K562 (cell line): ENCODE results near the gene SH3PXD2B. TPM values are rescaled to one million over a fixed set of nuclear protein-coding genes. Genes with fewer than 3 reads are reported as not detected.

Experiments
- ATAC-seq: fragments of 200-7000 bp; cut with Tn5 transposase; 3 replicates; pipeline ENCODE4 v1.9.1; 2020; ENCODE audit warnings: moderate library complexity
- BruUV-seq: library from RNA; stranded (reverse); fragments of 400-500 nt; replicated peaks from 2 replicates; lab custom pipeline; 2021; lab: Mats Ljungman, UMichigan
- CTCF ChIA-PET: fragments of 300-600 bp; formaldehyde crosslinking; extraction: SDS; loops from one replicate; lab custom pipeline; 2021; ENCODE audit warnings: low intra/inter-chr PET ratio; lab: Yijun Ruan, JAX
- POLR2A ChIA-PET: fragments of 300-600, 350-650 bp; sonication (Branson Sonifier 250); formaldehyde crosslinking; extraction: SDS; loops from one replicate; lab custom pipeline; 2021; ENCODE audit warnings: antibody characterized with exemption, inconsistent platforms; lab: Yijun Ruan, JAX
- DNase-seq, 4 experiments: peaks; one replicate each; pipeline versions ENCODE4 v3.0.0 to v3.0.0-alpha.2; 2011 to 2018; ENCODE audit warnings: low spot score in 3 of 4, mixed read lengths in 3 of 4; ENCODE audit errors: extremely low read depth in 1 of 4
- FAIRE-seq: peaks from 2 replicates; lab custom pipeline; 2011; peaks lifted over from hg19 to GRCh38; lab: Jason Lieb, UNC
- H2AFZ ChIP-seq: 2 replicates; pipeline ENCODE4 v1.6.0; 2011; ENCODE audit warnings: low read depth, low read length, control low read depth, inconsistent platforms
- H3K27ac ChIP-seq: fragments of 200-600 bp; 3 replicates; pipeline ENCODE4 v1.8.0; 2011; ENCODE audit warnings: low read depth, mild to moderate bottlenecking, control low read depth, inconsistent platforms, low read length, moderate library complexity, mixed read lengths; ENCODE audit errors: extremely low read depth
- H3K27me3 ChIP-seq, 2 experiments: fragments of 300-600 bp in 1 of 2; 2 replicates in 1 of 2; 3 replicates in 1 of 2; pipeline versions ENCODE4 v1.6.0 to v1.8.0; 2011; ENCODE audit warnings: inconsistent platforms in 2 of 2, low read length in 2 of 2, mild to moderate bottlenecking in 1 of 2, mixed read lengths in 1 of 2, moderate library complexity in 1 of 2; ENCODE audit not compliant: control insufficient read depth in 2 of 2, insufficient read depth in 2 of 2
- H3K36me3 ChIP-seq: fragments of 300-600 bp; 3 replicates; pipeline ENCODE4 v1.8.0; 2011; ENCODE audit warnings: mild to moderate bottlenecking, low read length, inconsistent platforms; ENCODE audit not compliant: control insufficient read depth, insufficient read depth
- H3K4me1 ChIP-seq, 2 experiments: fragments of 200-600 bp in 1 of 2; replicated peaks in 1 of 2; 2 replicates in 1 of 2; 3 replicates in 1 of 2; pipeline versions ENCODE4 v1.5.1 to v1.8.0; 2011; ENCODE audit warnings: inconsistent platforms in 2 of 2, low read length in 2 of 2, mild to moderate bottlenecking in 1 of 2, mixed read lengths in 1 of 2, moderate library complexity in 1 of 2; ENCODE audit not compliant: control insufficient read depth in 2 of 2, insufficient read depth in 2 of 2
- H3K4me2 ChIP-seq: 2 replicates; pipeline ENCODE4 v1.6.1; 2011; ENCODE audit warnings: low read length, control low read depth, inconsistent platforms, mixed read lengths; ENCODE audit not compliant: insufficient read depth
- H3K4me3 ChIP-seq: fragments of 200-600 bp; sonication (generic), shearing (Covaris generic); 2 replicates; pipeline ENCODE4 v1.5.1; 2016; ENCODE audit warnings: control low read depth, inconsistent platforms
- H3K79me2 ChIP-seq: fragments of 200-600 bp; 3 replicates; pipeline ENCODE4 v1.8.0; 2011; ENCODE audit warnings: low read length, inconsistent platforms; ENCODE audit not compliant: control insufficient read depth, insufficient read depth
- H3K9ac ChIP-seq, 2 experiments: 2 replicates each; pipeline versions ENCODE4 v1.6.0 to v1.6.1; 2011; ENCODE audit warnings: low read depth in 2 of 2, low read length in 2 of 2, control low read depth in 1 of 2, inconsistent platforms in 1 of 2, mild to moderate bottlenecking in 1 of 2, mixed read lengths in 1 of 2; ENCODE audit not compliant: insufficient read depth in 1 of 2
- H3K9me1 ChIP-seq: one replicate; pipeline ENCODE4 v1.6.0; 2011; ENCODE audit warnings: inconsistent platforms, mild to moderate bottlenecking, low read length, moderate library complexity; ENCODE audit not compliant: control insufficient read depth, insufficient read depth
- H3K9me3 ChIP-seq: replicated peaks from 2 replicates; pipeline ENCODE4 v1.5.1; 2011; ENCODE audit warnings: low read depth, low read length, inconsistent platforms; ENCODE audit not compliant: control insufficient read depth, insufficient read depth
- H4K20me1 ChIP-seq: replicated peaks from 2 replicates; pipeline ENCODE4 v1.6.1; 2011; ENCODE audit warnings: low read length, inconsistent platforms, mixed read lengths; ENCODE audit not compliant: control insufficient read depth, insufficient read depth
- CCNT2 ChIP-seq: IDR thresholded peaks from 2 replicates; pipeline ENCODE4 v1.6.1; 2011; ENCODE audit warnings: borderline replicate concordance, low read depth, mild to moderate bottlenecking, moderate library complexity, mixed read lengths, low read length; ENCODE audit not compliant: insufficient read length; ENCODE audit errors: extremely low read depth
- FOSL1 ChIP-seq: fragments of 200-800 bp; sonication (Bioruptor generic); conservative IDR thresholded peaks from 2 replicates; pipeline ENCODE4 v1.6.1; 2016; ENCODE audit warnings: missing genetic modification characterization, missing compliant biosample characterization
- PTBP1 ChIP-seq: fragments of 200-400 bp; formaldehyde crosslinking; IDR thresholded peaks from 2 replicates; pipeline ENCODE4 v1.6.1; 2017; ENCODE audit warnings: low read depth, low read length
- RBM34 ChIP-seq: fragments of 200-400 bp; formaldehyde crosslinking; IDR thresholded peaks from 2 replicates; pipeline ENCODE4 v1.6.1; 2018; ENCODE audit warnings: low read length, borderline replicate concordance; ENCODE audit not compliant: insufficient read depth
- ZNF12 ChIP-seq: sonication (generic); formaldehyde crosslinking; IDR thresholded peaks from 2 replicates; pipeline ENCODE4 v1.4.0; 2020; ENCODE audit warnings: mild to moderate bottlenecking, missing genetic modification reagents
- WGBS: fragments of 100-300 bp; shearing (Covaris generic); methylation state at CpG from one replicate; pipeline ENCODE4 v1.1.6; 2016; ENCODE audit warnings: low coverage, mixed read lengths; ENCODE audit not compliant: insufficient coverage; ENCODE audit errors: missing lambda C conversion rate; 5-methylcytosine and 5-hydroxymethylcytosine counted together
- in situ Hi-C: fragments of 300-500 bp; cut with MboI; formaldehyde crosslinking; loops from 4 replicates; pipeline ENCODE4 v1.15.0; 2018; ENCODE audit warnings: inconsistent platforms, mixed read lengths
- intact Hi-C: fragments of 100-400 bp; cut with micrococcal nuclease; formaldehyde crosslinking; loops from 2 replicates; pipeline ENCODE4 v1.14.2; 2022
- polyA plus RNA-seq, 8 experiments: library from polyadenylated mRNA; depleted of rRNA in 4 of 8; stranded (reverse) in 5 of 8; unstranded in 3 of 8; fragments of >200 nt; fragmentation: Nextera tagmentation in 2 of 8; fragmentation: Illumina TruSeq in 1 of 8; extraction: Ambion mirVana in 2 of 8; extraction: Trizol in 1 of 8; gene quantifications; 2 replicates each; pipeline versions ENCODE4 v1.2.1 to v1.2.3, GENCODE V29; 2011 to 2014; ENCODE audit warnings: inconsistent platforms in 1 of 8, missing spikeins in 1 of 8
- total RNA-seq, 7 experiments: library from RNA; depleted of rRNA in 6 of 7; stranded (reverse); fragments of >200 nt in 6 of 7; fragmentation: Illumina TruSeq in 2 of 7; extraction: Trizol in 2 of 7; gene quantifications; 2 replicates each; pipeline versions ENCODE4 v1.2.1 to v1.2.3, GENCODE V29; 2011 to 2021; ENCODE audit warnings: low replicate concordance in 1 of 7
- TF ChIP-seq, protein P1 (sequence below): fragments of 200-600 bp; sonication (generic); IDR thresholded peaks from one replicate; pipeline ENCODE4 v1.6.1; 2012; ENCODE audit warnings: mild to moderate bottlenecking, low read depth, low read length, inconsistent platforms
- TF ChIP-seq, protein P2 (sequence below): fragments of 250-450 bp; sonication (Bioruptor Pico); IDR thresholded peaks from 2 replicates; pipeline ENCODE4 v1.4.0; 2020; ENCODE audit warnings: mild to moderate bottlenecking, moderate library complexity, borderline replicate concordance

Gene SH3PXD2B
- total and polyA plus RNA-seq, 9 of the 15 experiments (the other 6 are each of a cell fraction or from before 2014, with no cell fraction given), result 0.04 to 0.66 (median 0.19) TPM

DNA sequence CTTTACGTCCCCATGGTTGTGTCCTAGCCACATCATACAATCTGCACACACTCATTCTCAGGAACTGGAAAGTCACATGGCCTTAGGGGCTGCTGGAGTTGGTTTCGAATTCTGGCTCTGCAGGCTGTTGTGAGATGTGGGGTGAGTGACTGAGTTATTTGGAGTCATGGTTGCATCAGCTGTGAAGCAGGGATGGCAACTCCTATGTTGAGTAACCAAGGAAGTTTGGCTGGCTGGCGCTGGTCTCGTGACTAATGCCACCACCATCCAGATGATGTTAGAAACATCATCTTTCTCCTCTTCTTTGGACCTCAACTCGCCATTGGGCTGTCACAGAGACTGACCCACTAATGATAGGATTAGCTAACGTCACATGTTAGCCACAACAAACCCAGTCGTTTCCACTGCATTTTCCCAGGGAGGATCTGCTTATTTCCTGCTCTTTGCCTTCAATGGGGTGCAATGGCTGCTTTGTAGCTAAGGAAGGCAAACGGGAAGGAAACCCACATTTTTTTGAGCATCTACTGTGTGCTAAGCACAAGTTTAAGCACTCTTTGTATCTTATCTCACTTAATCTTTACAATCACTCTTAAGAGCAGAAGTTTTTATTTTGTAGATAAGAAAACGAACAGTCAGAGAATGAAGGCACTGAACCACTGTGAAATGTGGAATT, 92.6 kb downstream of the SH3PXD2B start:
- no peak overlapping the region; the same call in 1 of the 2 replicates for H3K4me2 ChIP-seq
- no peaks in the 10 kb centered on the region for H3K9me1 ChIP-seq
- no peak overlapping the region for H2AFZ ChIP-seq
- no peaks in the 10 kb centered on the region for H3K79me2 ChIP-seq
- no peaks in the 10 kb centered on the region; a peak in 1 of 5 replicates for H3K4me1 ChIP-seq
- no peak for FAIRE-seq
- no peaks in the 10 kb centered on the region for H3K36me3 ChIP-seq
- 7% methylated on average over 9 of the region's 9 CpGs for WGBS
- H4K20me1 ChIP-seq, result no peaks in the 10 kb centered on the region
- peaks cover 2 to 32% of the 10 kb centered on the region in 2 experiments; a peak in 4 of 5 replicates for H3K27me3 ChIP-seq
- ATAC-seq, result peak; percentile 73
- in situ Hi-C loops, result loop anchor here (10.0 kb wide), 1 partner anchor 247 kb away; no protein-coding TSS in a partner anchor
- no peak for DNase-seq
- H3K9ac ChIP-seq, result no peak overlapping the region
- no peaks in the 10 kb centered on the region for H3K9me3 ChIP-seq
- intact Hi-C loops, result no loop called here
- ChIA-PET POLR2A (no interaction called here), CTCF (no interaction called here)
- BruUV-seq, result no TSS peak
- H3K27ac ChIP-seq, result no peak overlapping the region; the same call in 2 of the 3 replicates
- H3K4me3 ChIP-seq, result no peak overlapping the region
- TF ChIP-seq FOSL1 (tag) (peak; percentile 80), RBM34 (no peak), ZNF12 (CRISPR knock-in tag) (no peak), CCNT2 (no peak), PTBP1 (no peak)
- TF ChIP-seq, protein P1, sequence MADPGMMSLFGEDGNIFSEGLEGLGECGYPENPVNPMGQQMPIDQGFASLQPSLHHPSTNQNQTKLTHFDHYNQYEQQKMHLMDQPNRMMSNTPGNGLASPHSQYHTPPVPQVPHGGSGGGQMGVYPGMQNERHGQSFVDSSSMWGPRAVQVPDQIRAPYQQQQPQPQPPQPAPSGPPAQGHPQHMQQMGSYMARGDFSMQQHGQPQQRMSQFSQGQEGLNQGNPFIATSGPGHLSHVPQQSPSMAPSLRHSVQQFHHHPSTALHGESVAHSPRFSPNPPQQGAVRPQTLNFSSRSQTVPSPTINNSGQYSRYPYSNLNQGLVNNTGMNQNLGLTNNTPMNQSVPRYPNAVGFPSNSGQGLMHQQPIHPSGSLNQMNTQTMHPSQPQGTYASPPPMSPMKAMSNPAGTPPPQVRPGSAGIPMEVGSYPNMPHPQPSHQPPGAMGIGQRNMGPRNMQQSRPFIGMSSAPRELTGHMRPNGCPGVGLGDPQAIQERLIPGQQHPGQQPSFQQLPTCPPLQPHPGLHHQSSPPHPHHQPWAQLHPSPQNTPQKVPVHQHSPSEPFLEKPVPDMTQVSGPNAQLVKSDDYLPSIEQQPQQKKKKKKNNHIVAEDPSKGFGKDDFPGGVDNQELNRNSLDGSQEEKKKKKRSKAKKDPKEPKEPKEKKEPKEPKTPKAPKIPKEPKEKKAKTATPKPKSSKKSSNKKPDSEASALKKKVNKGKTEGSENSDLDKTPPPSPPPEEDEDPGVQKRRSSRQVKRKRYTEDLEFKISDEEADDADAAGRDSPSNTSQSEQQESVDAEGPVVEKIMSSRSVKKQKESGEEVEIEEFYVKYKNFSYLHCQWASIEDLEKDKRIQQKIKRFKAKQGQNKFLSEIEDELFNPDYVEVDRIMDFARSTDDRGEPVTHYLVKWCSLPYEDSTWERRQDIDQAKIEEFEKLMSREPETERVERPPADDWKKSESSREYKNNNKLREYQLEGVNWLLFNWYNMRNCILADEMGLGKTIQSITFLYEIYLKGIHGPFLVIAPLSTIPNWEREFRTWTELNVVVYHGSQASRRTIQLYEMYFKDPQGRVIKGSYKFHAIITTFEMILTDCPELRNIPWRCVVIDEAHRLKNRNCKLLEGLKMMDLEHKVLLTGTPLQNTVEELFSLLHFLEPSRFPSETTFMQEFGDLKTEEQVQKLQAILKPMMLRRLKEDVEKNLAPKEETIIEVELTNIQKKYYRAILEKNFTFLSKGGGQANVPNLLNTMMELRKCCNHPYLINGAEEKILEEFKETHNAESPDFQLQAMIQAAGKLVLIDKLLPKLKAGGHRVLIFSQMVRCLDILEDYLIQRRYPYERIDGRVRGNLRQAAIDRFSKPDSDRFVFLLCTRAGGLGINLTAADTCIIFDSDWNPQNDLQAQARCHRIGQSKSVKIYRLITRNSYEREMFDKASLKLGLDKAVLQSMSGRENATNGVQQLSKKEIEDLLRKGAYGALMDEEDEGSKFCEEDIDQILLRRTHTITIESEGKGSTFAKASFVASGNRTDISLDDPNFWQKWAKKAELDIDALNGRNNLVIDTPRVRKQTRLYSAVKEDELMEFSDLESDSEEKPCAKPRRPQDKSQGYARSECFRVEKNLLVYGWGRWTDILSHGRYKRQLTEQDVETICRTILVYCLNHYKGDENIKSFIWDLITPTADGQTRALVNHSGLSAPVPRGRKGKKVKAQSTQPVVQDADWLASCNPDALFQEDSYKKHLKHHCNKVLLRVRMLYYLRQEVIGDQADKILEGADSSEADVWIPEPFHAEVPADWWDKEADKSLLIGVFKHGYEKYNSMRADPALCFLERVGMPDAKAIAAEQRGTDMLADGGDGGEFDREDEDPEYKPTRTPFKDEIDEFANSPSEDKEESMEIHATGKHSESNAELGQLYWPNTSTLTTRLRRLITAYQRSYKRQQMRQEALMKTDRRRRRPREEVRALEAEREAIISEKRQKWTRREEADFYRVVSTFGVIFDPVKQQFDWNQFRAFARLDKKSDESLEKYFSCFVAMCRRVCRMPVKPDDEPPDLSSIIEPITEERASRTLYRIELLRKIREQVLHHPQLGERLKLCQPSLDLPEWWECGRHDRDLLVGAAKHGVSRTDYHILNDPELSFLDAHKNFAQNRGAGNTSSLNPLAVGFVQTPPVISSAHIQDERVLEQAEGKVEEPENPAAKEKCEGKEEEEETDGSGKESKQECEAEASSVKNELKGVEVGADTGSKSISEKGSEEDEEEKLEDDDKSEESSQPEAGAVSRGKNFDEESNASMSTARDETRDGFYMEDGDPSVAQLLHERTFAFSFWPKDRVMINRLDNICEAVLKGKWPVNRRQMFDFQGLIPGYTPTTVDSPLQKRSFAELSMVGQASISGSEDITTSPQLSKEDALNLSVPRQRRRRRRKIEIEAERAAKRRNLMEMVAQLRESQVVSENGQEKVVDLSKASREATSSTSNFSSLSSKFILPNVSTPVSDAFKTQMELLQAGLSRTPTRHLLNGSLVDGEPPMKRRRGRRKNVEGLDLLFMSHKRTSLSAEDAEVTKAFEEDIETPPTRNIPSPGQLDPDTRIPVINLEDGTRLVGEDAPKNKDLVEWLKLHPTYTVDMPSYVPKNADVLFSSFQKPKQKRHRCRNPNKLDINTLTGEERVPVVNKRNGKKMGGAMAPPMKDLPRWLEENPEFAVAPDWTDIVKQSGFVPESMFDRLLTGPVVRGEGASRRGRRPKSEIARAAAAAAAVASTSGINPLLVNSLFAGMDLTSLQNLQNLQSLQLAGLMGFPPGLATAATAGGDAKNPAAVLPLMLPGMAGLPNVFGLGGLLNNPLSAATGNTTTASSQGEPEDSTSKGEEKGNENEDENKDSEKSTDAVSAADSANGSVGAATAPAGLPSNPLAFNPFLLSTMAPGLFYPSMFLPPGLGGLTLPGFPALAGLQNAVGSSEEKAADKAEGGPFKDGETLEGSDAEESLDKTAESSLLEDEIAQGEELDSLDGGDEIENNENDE, result no peak
- TF ChIP-seq, protein P2, sequence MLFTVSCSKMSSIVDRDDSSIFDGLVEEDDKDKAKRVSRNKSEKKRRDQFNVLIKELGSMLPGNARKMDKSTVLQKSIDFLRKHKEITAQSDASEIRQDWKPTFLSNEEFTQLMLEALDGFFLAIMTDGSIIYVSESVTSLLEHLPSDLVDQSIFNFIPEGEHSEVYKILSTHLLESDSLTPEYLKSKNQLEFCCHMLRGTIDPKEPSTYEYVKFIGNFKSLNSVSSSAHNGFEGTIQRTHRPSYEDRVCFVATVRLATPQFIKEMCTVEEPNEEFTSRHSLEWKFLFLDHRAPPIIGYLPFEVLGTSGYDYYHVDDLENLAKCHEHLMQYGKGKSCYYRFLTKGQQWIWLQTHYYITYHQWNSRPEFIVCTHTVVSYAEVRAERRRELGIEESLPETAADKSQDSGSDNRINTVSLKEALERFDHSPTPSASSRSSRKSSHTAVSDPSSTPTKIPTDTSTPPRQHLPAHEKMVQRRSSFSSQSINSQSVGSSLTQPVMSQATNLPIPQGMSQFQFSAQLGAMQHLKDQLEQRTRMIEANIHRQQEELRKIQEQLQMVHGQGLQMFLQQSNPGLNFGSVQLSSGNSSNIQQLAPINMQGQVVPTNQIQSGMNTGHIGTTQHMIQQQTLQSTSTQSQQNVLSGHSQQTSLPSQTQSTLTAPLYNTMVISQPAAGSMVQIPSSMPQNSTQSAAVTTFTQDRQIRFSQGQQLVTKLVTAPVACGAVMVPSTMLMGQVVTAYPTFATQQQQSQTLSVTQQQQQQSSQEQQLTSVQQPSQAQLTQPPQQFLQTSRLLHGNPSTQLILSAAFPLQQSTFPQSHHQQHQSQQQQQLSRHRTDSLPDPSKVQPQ, result no peak
